Activated B cell treated with CpG ODN at 0.5 μM for 24 hours (primary cell): ENCODE measurements around the gene PHYHIPL. TPM values are rescaled to one million over a fixed set of nuclear protein-coding genes. Genes with fewer than 3 reads are reported as not detected.

Experiments used
- ATAC-seq: fragments of 200-7000 bp; cut with Tn5 transposase; one replicate; pipeline ENCODE4 v1.10.0; 2021; ENCODE audit warnings: low read depth, mild to moderate bottlenecking, moderate library complexity
- CTCF ChIA-PET: fragments of 350-600 bp; sonication (Branson Sonifier 250); formaldehyde crosslinking; loops from one replicate; lab custom pipeline; 2021; ENCODE audit warnings: antibody characterized with exemption; lab: Charles Lee
- POLR2A ChIA-PET: fragments of 350-600 bp; sonication (Branson Sonifier 250); formaldehyde crosslinking; loops from one replicate; lab custom pipeline; 2021; ENCODE audit warnings: antibody characterized with exemption; lab: Charles Lee
- DNase-seq: peaks from one replicate; pipeline ENCODE4 v3.0.0; 2022
- H3K27ac Mint-ChIP-seq: one replicate; pipeline ENCODE4 v1.8.0; 2020; ENCODE audit warnings: mixed read lengths
- H3K27me3 Mint-ChIP-seq: one replicate; pipeline ENCODE4 v1.8.0; 2021; ENCODE audit warnings: mixed read lengths
- H3K36me3 Mint-ChIP-seq: one replicate; pipeline ENCODE4 v1.8.0; 2021; ENCODE audit warnings: low read depth, mixed read lengths
- H3K4me1 Mint-ChIP-seq: one replicate; pipeline ENCODE4 v1.8.0; 2021; ENCODE audit warnings: mixed read lengths
- H3K4me3 Mint-ChIP-seq: one replicate; pipeline ENCODE4 v1.8.0; 2020; ENCODE audit warnings: mild to moderate bottlenecking, mixed read lengths
- H3K9me3 Mint-ChIP-seq: one replicate; pipeline ENCODE4 v1.8.0; 2020; ENCODE audit warnings: mixed read lengths
- intact Hi-C: fragments of 100-400 bp; cut with micrococcal nuclease; formaldehyde crosslinking; loops from one replicate; pipeline ENCODE4 v1.15.1; 2024
- total RNA-seq: library from RNA; stranded (reverse); gene quantifications from 2 replicates; pipeline ENCODE4 v1.2.3, GENCODE V29; 2022
- TF ChIP-seq, protein P1 (sequence below): fragments of 200-600 bp; IDR thresholded peaks from one replicate; pipeline ENCODE4 v1.8.0; 2022; ENCODE audit warnings: antibody characterized with exemption, mild to moderate bottlenecking

The PHYHIPL gene
- total RNA-seq, 1 donor from 2014 or later, result not detected

DNA sequence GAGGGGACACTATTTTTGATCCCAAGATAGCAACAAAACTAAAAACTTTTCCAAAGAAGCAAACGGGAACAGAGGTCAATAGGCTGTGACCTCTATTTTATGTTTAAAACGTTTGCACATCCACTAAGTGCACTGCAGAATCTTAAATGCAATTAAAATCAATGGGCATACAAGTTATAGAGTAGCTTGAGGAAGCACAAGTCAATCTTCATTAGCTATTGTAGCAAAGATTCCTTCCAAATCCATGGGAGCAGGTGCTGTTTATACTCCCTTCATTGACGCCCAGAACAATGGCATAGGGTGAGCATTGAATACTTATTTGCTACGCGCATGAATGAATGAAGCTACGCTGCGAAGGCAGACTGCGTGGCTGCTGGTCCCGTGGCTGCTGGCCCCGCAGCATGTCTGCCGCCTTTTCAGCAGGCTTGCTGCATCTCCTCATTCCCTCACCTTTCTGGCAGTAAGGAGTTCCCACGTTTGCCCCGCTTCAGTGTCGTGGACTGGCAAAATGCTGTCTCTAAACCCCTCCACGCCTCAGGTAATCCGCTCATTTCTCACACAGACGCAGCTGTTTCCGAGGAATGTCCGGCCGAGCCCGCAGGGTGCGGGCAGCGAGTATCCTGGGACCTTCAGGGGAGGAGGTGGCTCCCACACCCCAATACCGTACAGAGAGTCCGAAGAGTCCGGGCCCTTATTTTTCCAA, 754 bp upstream of the PHYHIPL start:
- ChIA-PET CTCF (no interaction called here), POLR2A (no interaction called here)
- Mint-ChIP-seq H3K27ac (no peak overlapping the region), H3K4me3 (no peak overlapping the region), H3K27me3 (peaks cover 16% of the 10 kb centered on the region), H3K9me3 (peaks cover 4% of the 10 kb centered on the region), H3K4me1 (peaks cover 6% of the 10 kb centered on the region), H3K36me3 (no peaks in the 10 kb centered on the region)
- ATAC-seq, result no peak
- DNase-seq, result no peak
- TF ChIP-seq, protein P1, sequence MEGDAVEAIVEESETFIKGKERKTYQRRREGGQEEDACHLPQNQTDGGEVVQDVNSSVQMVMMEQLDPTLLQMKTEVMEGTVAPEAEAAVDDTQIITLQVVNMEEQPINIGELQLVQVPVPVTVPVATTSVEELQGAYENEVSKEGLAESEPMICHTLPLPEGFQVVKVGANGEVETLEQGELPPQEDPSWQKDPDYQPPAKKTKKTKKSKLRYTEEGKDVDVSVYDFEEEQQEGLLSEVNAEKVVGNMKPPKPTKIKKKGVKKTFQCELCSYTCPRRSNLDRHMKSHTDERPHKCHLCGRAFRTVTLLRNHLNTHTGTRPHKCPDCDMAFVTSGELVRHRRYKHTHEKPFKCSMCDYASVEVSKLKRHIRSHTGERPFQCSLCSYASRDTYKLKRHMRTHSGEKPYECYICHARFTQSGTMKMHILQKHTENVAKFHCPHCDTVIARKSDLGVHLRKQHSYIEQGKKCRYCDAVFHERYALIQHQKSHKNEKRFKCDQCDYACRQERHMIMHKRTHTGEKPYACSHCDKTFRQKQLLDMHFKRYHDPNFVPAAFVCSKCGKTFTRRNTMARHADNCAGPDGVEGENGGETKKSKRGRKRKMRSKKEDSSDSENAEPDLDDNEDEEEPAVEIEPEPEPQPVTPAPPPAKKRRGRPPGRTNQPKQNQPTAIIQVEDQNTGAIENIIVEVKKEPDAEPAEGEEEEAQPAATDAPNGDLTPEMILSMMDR, result no peak
- intact Hi-C loops, result no loop called here

DNA sequence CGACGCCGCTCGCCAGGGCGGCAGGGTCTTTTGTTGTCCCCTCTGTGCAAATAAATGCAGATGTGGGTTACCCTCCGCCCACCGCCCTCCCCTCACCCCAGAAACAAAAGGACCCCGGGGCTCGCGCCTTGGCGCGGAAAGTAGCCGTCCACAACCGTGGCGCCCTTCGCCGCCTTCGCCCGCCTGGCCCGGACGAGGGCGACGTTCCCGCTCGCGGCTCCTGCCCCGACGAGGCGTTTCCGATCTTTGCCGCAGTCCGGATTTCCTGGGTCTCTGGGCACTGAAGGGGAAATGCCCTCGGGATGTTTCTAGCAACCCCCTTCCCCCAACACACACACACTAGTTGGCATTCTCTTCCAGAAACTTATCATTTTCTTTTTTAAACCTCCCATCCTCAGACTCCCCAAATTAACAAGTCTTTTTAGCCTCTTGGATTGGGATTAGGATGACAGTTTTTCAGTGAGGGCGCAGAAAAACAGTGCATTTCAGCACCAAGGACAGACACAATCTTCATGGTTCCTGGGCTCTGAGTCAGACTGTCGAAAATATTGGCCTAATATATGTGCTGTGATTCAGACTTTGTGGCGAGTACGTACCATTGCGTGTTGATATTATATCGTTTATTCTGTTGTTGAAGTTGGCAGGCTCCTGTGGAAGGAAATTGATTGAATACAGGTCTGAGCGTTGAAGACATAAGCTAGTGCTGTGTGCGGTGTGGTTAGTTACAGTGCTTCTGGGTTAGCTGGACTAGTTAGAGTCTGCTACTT, 771 bp downstream of the PHYHIPL start:
- no peak for DNase-seq
- no peak for ATAC-seq
- intact Hi-C loops, result no loop called here
- H3K4me3 Mint-ChIP-seq, result no peak overlapping the region
- POLR2A ChIA-PET, result no interaction called here
- H3K27me3 Mint-ChIP-seq, result peaks cover 16% of the 10 kb centered on the region
- peaks cover 4% of the 10 kb centered on the region for H3K9me3 Mint-ChIP-seq
- no peaks in the 10 kb centered on the region for H3K36me3 Mint-ChIP-seq
- CTCF ChIA-PET, result no interaction called here
- peaks cover 6% of the 10 kb centered on the region for H3K4me1 Mint-ChIP-seq
- H3K27ac Mint-ChIP-seq, result no peak overlapping the region
- TF ChIP-seq, protein P1, result no peak

DNA sequence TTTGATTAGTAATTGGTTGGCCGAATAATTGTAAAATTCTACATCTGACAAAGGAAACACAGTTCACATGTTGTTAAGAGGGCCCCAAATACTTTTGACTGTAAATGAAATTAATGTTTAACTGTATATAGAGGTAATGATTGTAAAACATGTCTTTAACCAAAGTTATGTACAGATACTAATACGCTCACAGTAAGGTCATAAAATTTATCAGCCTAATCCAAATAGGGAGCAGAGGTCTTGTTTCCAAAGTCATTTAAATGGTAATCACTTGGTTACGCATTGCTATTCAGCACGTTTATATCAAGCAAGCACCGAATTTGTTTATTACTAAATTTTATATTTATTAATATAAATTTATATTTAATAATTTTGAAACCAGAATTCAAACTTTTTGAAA, 1.4 kb downstream of the PHYHIPL start:
- Mint-ChIP-seq H3K4me3 (no peak overlapping the region), H3K27ac (no peak overlapping the region), H3K9me3 (peaks cover 4% of the 10 kb centered on the region), H3K4me1 (peaks cover 6% of the 10 kb centered on the region), H3K36me3 (no peaks in the 10 kb centered on the region), H3K27me3 (peaks cover 16% of the 10 kb centered on the region)
- ATAC-seq (no peak), DNase-seq (no peak)
- CTCF ChIA-PET, result no interaction called here
- intact Hi-C loops, result no loop called here
- POLR2A ChIA-PET, result no interaction called here
- TF ChIP-seq, protein P1, result no peak

DNA sequence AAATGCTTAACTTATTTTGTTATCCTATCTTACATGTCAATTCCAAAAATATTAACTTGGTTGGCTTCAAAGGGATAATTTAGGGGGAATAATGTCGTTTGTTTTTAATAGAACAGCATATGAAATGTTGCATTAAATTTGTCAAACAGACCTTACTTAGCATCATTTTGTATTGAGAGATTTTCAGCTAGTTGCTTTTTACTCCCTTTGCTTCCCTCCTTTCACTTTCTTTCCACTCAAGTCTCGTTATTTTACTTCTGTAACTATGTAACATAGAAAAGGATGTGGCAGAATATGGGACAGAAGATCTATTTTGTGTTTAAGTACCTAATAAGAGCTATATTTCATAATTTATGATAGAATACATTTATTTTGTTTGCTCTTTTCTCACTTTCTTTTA, 2.6 kb downstream of the PHYHIPL start:
- H3K4me3 Mint-ChIP-seq, result no peak overlapping the region
- POLR2A ChIA-PET, result no interaction called here
- peaks cover 16% of the 10 kb centered on the region for H3K27me3 Mint-ChIP-seq
- peaks cover 4% of the 10 kb centered on the region for H3K9me3 Mint-ChIP-seq
- DNase-seq (no peak), ATAC-seq (no peak)
- intact Hi-C loops, result no loop called here
- CTCF ChIA-PET, result no interaction called here
- peaks cover 6% of the 10 kb centered on the region for H3K4me1 Mint-ChIP-seq
- H3K27ac Mint-ChIP-seq, result no peak overlapping the region
- TF ChIP-seq, protein P1, result no peak
- no peaks in the 10 kb centered on the region for H3K36me3 Mint-ChIP-seq

DNA sequence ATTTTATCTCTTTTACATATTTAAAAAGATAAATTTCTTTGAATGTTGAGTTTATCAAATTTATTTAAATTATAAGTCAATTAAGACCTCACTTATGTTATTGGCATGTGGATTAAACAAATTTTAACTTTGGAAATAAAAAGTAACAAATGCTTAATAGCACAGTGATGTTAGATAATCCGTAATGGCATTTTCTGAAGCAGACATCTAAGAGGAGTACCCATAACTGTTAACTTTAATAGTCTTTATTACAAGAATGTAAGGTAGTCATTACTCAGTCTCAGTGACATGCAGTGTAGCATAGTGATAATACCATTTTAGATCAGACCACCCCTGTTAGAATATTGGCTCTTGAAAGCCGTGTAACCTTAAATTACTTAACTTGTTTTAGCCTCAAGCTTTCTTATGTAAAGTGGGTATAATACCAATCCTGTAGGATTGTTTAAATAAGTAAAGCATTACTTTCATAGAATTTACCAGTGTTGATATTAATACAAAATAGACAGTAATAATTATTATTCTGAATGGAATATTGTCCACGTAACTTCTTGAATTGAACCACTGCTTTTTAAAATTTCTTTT, 4.3 kb downstream of the PHYHIPL start:
- intact Hi-C loops, result no loop called here
- Mint-ChIP-seq H3K4me3 (no peak overlapping the region), H3K4me1 (peaks cover 6% of the 10 kb centered on the region), H3K27ac (no peak overlapping the region), H3K9me3 (peaks cover 4% of the 10 kb centered on the region), H3K27me3 (peaks cover 11% of the 10 kb centered on the region), H3K36me3 (no peaks in the 10 kb centered on the region)
- TF ChIP-seq, protein P1, result no peak
- POLR2A ChIA-PET, result no interaction called here
- DNase-seq (no peak), ATAC-seq (no peak)
- CTCF ChIA-PET, result no interaction called here
